Mammary epithelial cell (primary cell): ENCODE data around the gene APMAP.

Source experiments
- EZH2 ChIP-seq: IDR thresholded peaks from 2 replicates; pipeline ENCODE4 v1.6.1; 2012; ENCODE audit warnings: low read length, inconsistent platforms, borderline replicate concordance
- TF ChIP-seq, protein P1 (sequence below), 2 donors: IDR thresholded peaks in 1 of 2; conservative IDR thresholded peaks in 1 of 2; 2 replicates each; pipeline ENCODE4 v1.5.1; 2011 to 2012; ENCODE audit warnings: inconsistent platforms in 2 of 2, low read length in 2 of 2, mild to moderate bottlenecking in 2 of 2, control low read depth in 1 of 2, low read depth in 1 of 2; ENCODE audit not compliant: insufficient read depth in 1 of 2; ENCODE audit errors: extremely low read depth in 1 of 2

GRCh38 chr20:25024171-25024570, 31.6 kb upstream of the APMAP start:
- TF ChIP-seq, protein P1, sequence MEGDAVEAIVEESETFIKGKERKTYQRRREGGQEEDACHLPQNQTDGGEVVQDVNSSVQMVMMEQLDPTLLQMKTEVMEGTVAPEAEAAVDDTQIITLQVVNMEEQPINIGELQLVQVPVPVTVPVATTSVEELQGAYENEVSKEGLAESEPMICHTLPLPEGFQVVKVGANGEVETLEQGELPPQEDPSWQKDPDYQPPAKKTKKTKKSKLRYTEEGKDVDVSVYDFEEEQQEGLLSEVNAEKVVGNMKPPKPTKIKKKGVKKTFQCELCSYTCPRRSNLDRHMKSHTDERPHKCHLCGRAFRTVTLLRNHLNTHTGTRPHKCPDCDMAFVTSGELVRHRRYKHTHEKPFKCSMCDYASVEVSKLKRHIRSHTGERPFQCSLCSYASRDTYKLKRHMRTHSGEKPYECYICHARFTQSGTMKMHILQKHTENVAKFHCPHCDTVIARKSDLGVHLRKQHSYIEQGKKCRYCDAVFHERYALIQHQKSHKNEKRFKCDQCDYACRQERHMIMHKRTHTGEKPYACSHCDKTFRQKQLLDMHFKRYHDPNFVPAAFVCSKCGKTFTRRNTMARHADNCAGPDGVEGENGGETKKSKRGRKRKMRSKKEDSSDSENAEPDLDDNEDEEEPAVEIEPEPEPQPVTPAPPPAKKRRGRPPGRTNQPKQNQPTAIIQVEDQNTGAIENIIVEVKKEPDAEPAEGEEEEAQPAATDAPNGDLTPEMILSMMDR (conservative IDR thresholded peaks at IDR 0.05 in 1 of 2, IDR thresholded peaks at IDR 0.05 in 1 of 2; ENCODE audit: extremely low read depth in 1 of 2, insufficient read depth in 1 of 2, low read depth in 1 of 2, low read length in 2 of 2): no peak
- TF ChIP-seq EZH2: no peak
